ENCODE data around the gene KAT8.

DNA sequence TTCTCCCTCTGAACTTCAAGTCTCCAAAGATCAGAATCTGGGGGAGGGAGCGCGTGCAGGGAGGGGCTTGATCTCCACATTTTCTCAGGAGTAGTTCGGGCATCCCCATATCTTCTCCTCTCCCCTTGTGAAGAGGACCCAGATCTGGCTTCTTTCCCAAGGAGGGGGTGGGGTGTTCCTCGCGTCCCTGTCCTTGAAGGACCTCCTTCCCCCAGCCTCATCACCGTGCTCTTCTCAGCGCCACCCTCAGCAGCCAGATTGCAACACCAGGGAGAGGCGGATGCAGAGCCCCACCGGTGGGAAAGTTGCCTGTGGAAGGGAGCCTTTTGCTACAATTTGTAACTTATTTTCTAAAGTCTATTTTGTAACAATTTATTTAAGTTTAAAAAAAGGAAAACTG is 34.4 kb upstream of the KAT8 start:
- TF ChIP-seq CTCF (IDR thresholded peaks at IDR 0.05) (no peak), POLR2A (IDR thresholded peaks at IDR 0.05) (no peak)
